Activated CD8-positive, alpha-beta memory T cell treated with anti-CD3 and anti-CD28 coated beads for 4 hours (primary cell): ENCODE results near the gene ZNF79.
"Not testable (repeated sequence)": the region's sequence is repeated elsewhere in the genome, so short reads cannot be mapped to it uniquely, and the experiment has no call there.

Experiments used
- DNase-seq, 2 donors: peaks; one replicate each; pipeline ENCODE4 v3.0.0-alpha.2; 2020; ENCODE audit warnings: low read depth in 2 of 2

The ZNF79 gene

GRCh38 chr9:127455324-127455992 lies 31.3 kb downstream of the ZNF79 start:
- DNase-seq: no peak

DNA sequence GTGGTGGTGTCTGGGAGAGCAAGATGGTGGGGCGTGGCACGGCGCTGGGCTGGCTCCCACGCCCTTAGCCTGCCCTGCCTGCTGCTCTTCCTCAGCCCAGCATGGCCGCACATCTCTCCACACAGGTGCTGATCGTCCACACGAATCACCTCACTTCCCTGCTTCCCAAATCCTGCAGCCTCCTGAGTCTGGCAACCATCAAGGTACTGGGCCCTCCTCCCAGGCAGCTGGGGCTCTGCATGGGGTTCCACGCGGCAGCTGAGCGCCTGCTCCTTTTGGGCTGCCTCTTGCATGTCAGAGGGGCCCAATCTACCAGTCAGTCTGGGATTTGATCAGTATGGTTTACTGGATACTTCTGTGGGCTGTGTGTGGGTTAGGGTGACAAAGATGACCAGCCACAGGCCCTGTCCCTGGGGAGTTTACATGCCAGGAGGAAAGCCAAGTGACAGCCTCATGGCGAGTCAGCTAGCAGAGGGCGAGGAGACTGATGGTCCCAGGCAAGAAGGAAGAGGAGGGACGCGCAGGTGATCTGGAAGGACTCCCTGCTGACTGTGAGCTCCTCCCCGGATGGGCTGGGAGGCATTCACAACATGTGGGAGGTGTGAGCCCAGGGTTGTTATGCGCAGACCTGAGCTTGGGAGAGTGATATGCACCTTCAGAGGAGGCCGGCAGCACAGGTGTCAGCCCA lies 33.2 kb downstream of the ZNF79 start:
- DNase-seq: no peak

GRCh38 chr9:127458921-127459320 lies 34.7 kb downstream of the ZNF79 start:
- DNase-seq: no peak

DNA sequence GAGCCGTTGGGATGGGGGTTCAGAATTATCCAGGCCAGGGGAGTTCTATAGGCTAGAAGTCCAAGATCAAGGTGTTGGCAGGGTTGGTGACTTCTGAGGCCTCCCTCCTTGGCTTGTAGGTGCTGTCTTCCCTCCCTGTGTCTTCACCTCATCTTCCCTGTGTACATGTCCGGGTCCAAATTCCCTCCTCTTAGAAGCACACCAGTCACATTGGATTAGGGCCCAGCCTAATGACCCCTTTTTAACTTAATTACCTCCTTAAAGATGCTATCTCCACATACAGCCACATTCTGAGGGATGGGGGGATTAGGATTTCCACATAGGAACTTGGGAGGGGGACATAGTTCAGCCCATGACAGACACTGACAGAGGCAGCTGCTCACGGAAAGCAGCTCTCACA lies 39.2 kb downstream of the ZNF79 start:
- no peak for DNase-seq

DNA sequence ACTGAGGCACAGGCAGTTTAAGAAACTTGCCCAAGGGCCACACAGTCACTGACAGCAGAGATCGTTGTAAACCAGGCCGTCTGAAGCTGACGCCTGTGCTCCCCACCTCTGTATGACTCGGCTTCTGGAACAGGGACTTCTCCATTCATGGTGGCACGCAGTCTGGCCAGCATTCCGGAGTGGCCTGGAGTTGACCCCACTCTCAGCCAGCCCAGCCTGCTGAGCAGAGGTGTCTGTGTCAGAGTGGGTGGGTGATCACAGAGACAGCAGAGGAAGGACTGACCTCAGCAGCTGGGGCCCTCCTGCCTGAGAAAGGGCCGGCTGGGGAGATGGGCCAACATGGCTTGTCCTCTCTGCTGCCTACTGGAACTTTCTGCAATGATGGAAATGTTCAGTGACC lies 39.7 kb downstream of the ZNF79 start:
- DNase-seq: no peak

- DNase-seq: not testable (repeated sequence)
Measured at GRCh38 chr9:127466407-127466917, 42.3 kb downstream of the ZNF79 start.

DNA sequence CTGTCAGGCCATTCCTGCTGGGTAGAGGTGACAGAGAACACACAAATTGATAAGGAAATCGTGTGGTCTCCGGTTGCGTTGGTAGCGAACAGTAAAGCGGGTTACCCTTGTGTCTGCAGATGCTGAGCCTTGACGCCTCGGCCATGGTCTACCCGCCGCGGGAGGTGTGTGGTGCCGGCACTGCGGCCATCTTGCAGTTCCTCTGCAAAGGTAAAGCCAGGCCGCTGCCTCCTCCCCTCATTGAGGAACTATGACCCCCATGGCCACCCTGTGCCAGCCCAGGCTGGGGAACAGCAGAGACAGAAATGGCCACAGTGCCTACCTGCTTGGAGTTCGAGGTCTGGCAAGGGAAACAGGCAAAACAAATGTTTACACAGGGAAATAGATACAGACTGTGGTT lies 43.4 kb downstream of the ZNF79 start:
- DNase-seq: no peak

DNA sequence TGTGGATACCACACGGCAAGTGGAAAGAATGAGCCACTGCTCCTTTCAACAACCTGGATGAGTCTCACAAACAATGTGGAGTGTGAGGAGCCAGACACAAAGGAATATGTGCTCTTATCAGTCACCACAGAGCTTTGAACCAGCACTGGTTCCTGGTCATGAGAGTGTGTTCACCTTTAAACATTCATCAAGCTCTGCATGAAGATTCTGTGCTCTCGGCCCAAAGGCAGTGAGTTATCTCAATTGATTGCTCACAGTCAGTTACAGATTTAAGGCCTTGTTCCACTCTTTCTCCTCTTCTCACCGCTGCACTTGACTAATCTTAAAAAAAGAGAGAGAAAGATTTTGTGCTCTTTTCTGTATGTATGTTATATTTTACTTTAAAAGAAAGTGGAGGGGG lies 46.5 kb downstream of the ZNF79 start:
- no peak for DNase-seq

DNA sequence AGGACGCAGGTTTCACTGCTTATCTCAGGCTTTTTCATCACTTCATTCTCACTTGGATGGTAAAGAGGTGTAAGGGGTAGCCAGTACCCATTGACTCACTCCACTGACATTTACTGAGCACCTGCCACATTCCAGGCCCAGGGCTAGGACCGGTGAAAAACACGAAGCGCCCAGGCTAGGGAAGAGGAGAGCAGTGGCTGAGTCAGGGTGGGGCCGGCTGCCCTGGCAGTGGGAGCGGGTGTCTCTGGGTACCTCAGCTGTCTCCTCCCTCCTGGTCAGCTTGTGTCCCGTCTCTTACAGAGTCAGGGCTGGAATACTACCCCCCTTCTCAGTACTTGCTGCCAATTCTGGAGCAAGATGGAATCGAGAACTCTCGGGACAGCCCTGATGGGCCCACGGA lies 49.3 kb downstream of the ZNF79 start:
- DNase-seq: no peak

- DNase-seq: no peak
Measured at GRCh38 chr9:127473932-127474331, 49.8 kb downstream of the ZNF79 start.

GRCh38 chr9:127474592-127474991 lies 50.4 kb downstream of the ZNF79 start:
- DNase-seq: no peak

- no peak for DNase-seq
Measured at GRCh38 chr9:127479507-127480081, 55.4 kb downstream of the ZNF79 start.

GRCh38 chr9:127482662-127483061 lies 58.5 kb downstream of the ZNF79 start:
- no peak for DNase-seq

DNA sequence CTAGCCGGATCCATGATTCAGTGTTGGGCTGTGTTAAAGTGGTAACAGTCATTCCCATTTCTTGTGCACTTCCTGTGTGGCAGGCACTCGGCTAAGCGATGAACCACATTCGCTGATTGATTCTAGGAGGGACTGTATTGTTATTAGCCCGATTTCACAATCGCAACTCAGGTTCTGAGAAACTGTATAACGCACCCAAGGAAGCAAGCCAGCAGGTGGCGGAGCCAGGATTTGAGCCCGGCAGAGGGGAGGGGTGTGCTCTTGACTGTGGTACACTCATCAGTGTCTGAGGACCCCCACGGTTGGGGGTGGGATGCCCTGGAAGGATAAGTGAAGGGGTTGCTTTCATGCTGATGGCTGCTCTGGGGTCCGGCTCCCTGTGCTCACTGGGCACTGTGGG lies 61.8 kb downstream of the ZNF79 start:
- DNase-seq: no peak

DNA sequence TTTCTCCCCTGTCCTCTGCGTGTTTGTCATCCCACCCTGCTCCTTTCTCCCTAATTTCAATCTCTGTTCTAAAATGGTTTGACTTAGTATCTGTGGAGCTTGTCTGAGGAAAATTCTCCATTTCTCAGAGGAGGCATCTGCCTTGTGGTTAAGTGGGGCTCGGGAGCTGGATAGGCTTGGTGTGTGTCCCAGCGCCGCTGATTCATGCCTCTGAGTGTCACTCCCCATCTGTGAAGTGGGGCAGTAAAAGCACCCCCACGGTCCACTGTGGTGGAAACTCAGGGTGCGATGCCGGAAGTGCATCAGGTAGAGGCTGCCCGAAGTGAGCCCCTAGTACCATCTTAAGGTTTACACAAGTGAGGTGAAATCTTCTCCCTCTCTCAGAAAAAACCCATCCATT lies 64.8 kb downstream of the ZNF79 start:
- no peak for DNase-seq

GRCh38 chr9:127489471-127490115 lies 65.4 kb downstream of the ZNF79 start:
- no peak for DNase-seq

DNA sequence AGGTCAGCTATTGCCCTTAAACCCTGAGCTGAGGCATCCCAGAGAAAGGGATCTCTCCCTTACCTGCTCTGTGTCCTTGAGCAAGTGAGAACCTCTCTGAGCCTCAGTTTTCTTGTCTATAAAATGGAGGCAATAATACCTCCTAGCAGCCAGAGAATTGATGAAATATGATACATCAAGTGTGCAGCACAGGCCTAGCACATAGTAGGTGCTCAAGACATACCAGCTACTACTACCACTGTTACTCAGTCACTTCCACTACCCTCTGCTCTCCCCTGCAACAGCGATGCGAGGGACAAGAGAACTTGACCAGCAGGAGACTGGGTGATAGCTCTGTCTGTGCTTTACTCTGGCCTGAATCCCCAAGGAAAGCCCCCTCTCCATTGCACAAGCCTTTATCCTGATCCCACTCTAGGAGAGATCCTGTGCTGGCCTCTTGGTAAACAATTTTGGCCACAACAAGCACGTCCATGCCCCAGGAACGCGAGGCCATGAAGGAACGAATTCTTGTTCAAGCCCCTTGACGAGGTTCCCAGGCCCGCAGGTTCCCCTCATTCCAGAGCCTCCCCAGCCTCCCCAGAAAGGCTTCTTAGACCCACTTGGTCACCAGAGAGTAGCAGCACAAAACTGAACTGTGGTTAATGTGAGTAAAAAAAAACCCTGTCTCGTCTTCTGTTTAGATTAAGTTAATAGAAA lies 66.5 kb downstream of the ZNF79 start:
- no peak for DNase-seq

- DNase-seq: no peak
Measured at GRCh38 chr9:127491516-127491915, 67.3 kb downstream of the ZNF79 start.

DNA sequence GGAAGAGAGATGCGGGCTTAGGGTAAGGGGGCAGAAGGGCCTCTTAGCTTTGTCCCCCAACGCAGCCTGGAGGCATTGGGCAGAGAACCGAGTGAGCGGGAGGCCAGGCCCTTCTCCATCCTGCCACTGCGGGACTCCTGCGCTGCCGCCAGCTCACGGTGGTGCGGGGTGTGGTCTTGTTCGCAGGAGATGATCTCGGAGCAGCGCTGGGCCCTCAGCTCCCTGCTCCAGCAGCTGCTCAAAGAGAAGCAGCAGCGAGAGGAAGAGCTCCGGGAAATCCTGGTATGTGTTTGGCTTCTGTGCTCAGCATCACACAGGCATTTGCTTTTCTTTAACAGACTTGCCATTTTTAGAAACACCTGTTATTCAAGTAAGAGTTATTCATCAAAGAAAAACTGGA lies 68.4 kb downstream of the ZNF79 start:
- no peak for DNase-seq

- DNase-seq: no peak
Measured at GRCh38 chr9:127493592-127494303, 69.6 kb downstream of the ZNF79 start.

DNA sequence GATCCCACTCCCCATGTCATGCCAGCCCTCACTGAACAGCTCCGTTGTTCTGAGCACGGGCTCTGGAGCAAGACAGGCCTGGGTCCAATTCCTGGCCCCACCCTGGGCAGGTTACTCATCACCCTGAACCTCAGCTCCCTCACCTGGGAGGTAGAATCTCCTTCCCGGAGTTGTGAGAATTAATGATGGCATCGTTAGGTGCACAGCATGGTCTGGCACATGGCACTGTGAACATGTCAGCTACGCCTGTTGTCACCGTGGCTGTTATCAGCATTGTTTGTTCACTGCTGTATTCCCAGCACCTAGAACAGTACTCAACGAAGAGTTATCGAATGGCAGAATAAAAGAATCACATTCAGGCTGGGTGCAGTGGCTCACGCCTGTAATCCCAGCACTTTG lies 70.1 kb downstream of the ZNF79 start:
- DNase-seq: no peak
